Spleen (tissue), 7 donors: ENCODE results near the gene TBCC.

ENCODE experiments used
- CTCF ChIP-seq, 11 experiments: fragments of 200-600 bp in 7 of 11; fragments of 450-650 bp in 4 of 11; sonication (generic) in 4 of 11; IDR thresholded peaks in 8 of 11; conservative IDR thresholded peaks in 3 of 11; 1 replicate in 7 of 11; 2 replicates in 4 of 11; pipeline versions ENCODE4 v1.4.0 to v1.8.0; 2016 to 2021; ENCODE audit warnings: antibody characterized with exemption in 11 of 11, inconsistent platforms in 4 of 11, mild to moderate bottlenecking in 1 of 11
- POLR2A ChIP-seq, 3 donors: fragments of 450-650 bp; IDR thresholded peaks; one replicate each; pipeline ENCODE4 v1.5.1; 2017; ENCODE audit warnings: antibody characterized with exemption in 3 of 3, mild to moderate bottlenecking in 1 of 3
- donor health status: DM: no; HTN: no; CAD: no; lungs with moderate emphysema.
- donor health status: DM: no; HTN: no; CAD: no.
- donor health status: DM: no; HTN: no; CAD: no.

GRCh38 chr6:42790549-42791181, 44.8 kb upstream of the TBCC start:
- TF ChIP-seq CTCF (IDR thresholded peaks at IDR 0.05 in 8 of 11, conservative IDR thresholded peaks at IDR 0.05 in 3 of 11) (no peak), POLR2A (IDR thresholded peaks at IDR 0.05) (no peak)
